Heart left ventricle (tissue), 16 donors: ENCODE measurements around the gene RHO. TPM values are rescaled to one million over a fixed set of nuclear protein-coding genes. Genes with fewer than 3 reads are reported as not detected.
"Not testable (repeated sequence)": the region's sequence is repeated elsewhere in the genome, so short reads cannot be mapped to it uniquely, and the experiment has no call there.

Source experiments
- ATAC-seq, 4 donors: fragments of 200-7000 bp; cut with Tn5 transposase; one replicate each; pipeline ENCODE4 v1.9.1; 2020 to 2022; ENCODE audit warnings: moderate library complexity in 4 of 4, mild to moderate bottlenecking in 3 of 4, moderate number of reproducible peaks in 1 of 4
- DNase-seq, 5 donors: peaks; one replicate each; pipeline ENCODE4 v3.0.0-alpha.2; 2020
- H3K27ac ChIP-seq, 12 donors: fragments of 200-600 bp; sonication (generic) in 4 of 12; one replicate each; pipeline versions ENCODE4 v1.5.0 to v1.8.0; 2016 to 2022; ENCODE audit warnings: mild to moderate bottlenecking in 2 of 12
- H3K27me3 ChIP-seq, 9 donors: fragments of 200-600 bp; sonication (generic) in 2 of 9; one replicate each; pipeline versions ENCODE4 v1.5.1 to v1.8.0; 2016 to 2022; ENCODE audit warnings: mild to moderate bottlenecking in 3 of 9
- H3K36me3 ChIP-seq, 9 donors: fragments of 200-600 bp; sonication (generic) in 2 of 9; one replicate each; pipeline versions ENCODE4 v1.5.0 to v1.8.0; 2018 to 2022; ENCODE audit warnings: mild to moderate bottlenecking in 2 of 9
- H3K4me1 ChIP-seq, 12 donors: fragments of 200-600 bp; sonication (generic) in 4 of 12; one replicate each; pipeline versions ENCODE4 v1.5.0 to v1.8.0; 2016 to 2022; ENCODE audit warnings: mild to moderate bottlenecking in 3 of 12
- H3K4me3 ChIP-seq, 12 donors: fragments of 200-600 bp; sonication (generic) in 4 of 12; one replicate each; pipeline versions ENCODE4 v1.5.0 to v1.8.0; 2017 to 2022; ENCODE audit warnings: mild to moderate bottlenecking in 9 of 12, moderate library complexity in 4 of 12
- H3K9me3 ChIP-seq, 12 donors: fragments of 200-600 bp; sonication (generic) in 4 of 12; one replicate each; pipeline versions ENCODE4 v1.5.0 to v1.8.0; 2016 to 2022; ENCODE audit warnings: mild to moderate bottlenecking in 1 of 12
- POLR2A ChIP-seq, 2 donors: fragments of 450-650 bp; IDR thresholded peaks; one replicate each; pipeline ENCODE4 v1.6.1; 2017; ENCODE audit warnings: antibody characterized with exemption in 2 of 2, mild to moderate bottlenecking in 2 of 2, moderate library complexity in 2 of 2
- WGBS, 4 donors: extraction: QIAGEN DNeasy Blood & Tissue Kit in 2 of 4; methylation state at CpG; one replicate each; pipeline versions ENCODE4 v1.1.5 to v1.1.7; 2013 to 2018; 5-methylcytosine and 5-hydroxymethylcytosine counted together
- intact Hi-C, 10 donors: fragments of 100-400 bp; cut with DNase I; formaldehyde crosslinking; loops; one replicate each; pipeline versions ENCODE4 v1.11.1 to v1.14.2; 2022
- polyA plus RNA-seq, 2 donors: library from polyadenylated mRNA; stranded (reverse); fragments of 200-250 nt; gene quantifications; one replicate each; pipeline ENCODE4 v1.2.3, GENCODE V29; 2013
- total RNA-seq, 9 donors: library from RNA; depleted of rRNA in 2 of 9; stranded (reverse); fragments of >200 nt in 2 of 9; fragmentation: NEBNext Ultra II Directional in 3 of 9; extraction: Animal tissue kit (Norgen Biotek cat#: 25700) in 3 of 9; gene quantifications; one replicate each; pipeline versions ENCODE4 v1.1.0 to v1.2.4, GENCODE V29; 2016 to 2023
- TF ChIP-seq, protein P1 (sequence below), 12 donors: fragments of 200-600 bp; sonication (generic) in 4 of 12; IDR thresholded peaks; one replicate each; pipeline versions ENCODE4 v1.5.0 to v1.8.0; 2018 to 2022; ENCODE audit warnings: antibody characterized with exemption in 12 of 12, mild to moderate bottlenecking in 5 of 12
- donor health status: ischemic (EF 13 %, LVEDD 7.1; RV severe dilation, severe dysfunction).
- donor health status: healthy with polysubstance abuse.
- donor health status: DM: no; HTN: yes; CAD: no.
- donor health status: DM: no; HTN: no; CAD: no.
- donor health status: ischemic (EF 25% LVEDD 6.9; RV normal size, moderate dysfunction).
- donor health status: ischemic (EF 25% LVEDD 5.7; RV mildly dilated, moderate dysfunction).
- donor health status: healthy.
- donor health status: DM: yes; HTN: yes; CAD: no.
- donor health status: ischemic (EF 35%, LVEDD 5.7; RV mildly dilated, moderate dysfunction).
- donor health status: nonischemic (EF 11% LVEDD 7.7; RV severe dilation, severe dysfunction).
- donor health status: DM: yes; HTN: yes; CAD: no.
- donor health status: PGD.
- donor health status: ischemic (EF 29% LVEDD 5.4; RV normal size, mild dysfunction).
- donor health status: nonischemic (EF 23%, LVEDD 6.1; RV moderate dilation, normal function).

Gene RHO
- total and polyA plus RNA-seq, 11 donors: 0.08 TPM; not detected in 10

DNA sequence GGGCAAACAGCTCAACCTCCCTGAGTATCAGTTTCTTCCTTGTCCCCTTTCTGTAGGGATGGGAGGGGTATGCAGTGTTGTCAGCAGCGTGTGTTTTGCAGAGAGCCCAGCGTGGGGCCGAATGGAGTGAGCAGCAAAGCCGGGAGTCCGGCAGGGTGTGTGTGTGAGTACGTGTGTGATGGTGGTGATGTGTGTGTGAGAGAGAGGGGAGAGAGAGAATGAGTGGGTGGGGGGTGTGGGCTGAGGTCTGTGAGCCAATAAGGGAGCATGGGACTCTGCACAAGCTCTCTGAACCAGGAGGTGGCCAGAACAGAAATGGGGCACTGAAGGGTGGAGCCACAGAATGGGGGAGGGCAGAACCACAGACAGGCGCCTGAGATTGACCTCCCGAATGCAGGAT, 44.6 kb upstream of the RHO start:
- no peak for TF ChIP-seq POLR2A (IDR thresholded peaks at IDR 0.05)
- TF ChIP-seq, protein P1, sequence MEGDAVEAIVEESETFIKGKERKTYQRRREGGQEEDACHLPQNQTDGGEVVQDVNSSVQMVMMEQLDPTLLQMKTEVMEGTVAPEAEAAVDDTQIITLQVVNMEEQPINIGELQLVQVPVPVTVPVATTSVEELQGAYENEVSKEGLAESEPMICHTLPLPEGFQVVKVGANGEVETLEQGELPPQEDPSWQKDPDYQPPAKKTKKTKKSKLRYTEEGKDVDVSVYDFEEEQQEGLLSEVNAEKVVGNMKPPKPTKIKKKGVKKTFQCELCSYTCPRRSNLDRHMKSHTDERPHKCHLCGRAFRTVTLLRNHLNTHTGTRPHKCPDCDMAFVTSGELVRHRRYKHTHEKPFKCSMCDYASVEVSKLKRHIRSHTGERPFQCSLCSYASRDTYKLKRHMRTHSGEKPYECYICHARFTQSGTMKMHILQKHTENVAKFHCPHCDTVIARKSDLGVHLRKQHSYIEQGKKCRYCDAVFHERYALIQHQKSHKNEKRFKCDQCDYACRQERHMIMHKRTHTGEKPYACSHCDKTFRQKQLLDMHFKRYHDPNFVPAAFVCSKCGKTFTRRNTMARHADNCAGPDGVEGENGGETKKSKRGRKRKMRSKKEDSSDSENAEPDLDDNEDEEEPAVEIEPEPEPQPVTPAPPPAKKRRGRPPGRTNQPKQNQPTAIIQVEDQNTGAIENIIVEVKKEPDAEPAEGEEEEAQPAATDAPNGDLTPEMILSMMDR (IDR thresholded peaks at IDR 0.05): no peak
- no peak overlapping the region for H3K27ac ChIP-seq
- H3K27me3 ChIP-seq: no peaks in the 10 kb centered on the region
- WGBS, 4 donors: 86 to 93% (median 90%) methylated on average over 8 of the region's 8 CpGs
- intact Hi-C loops: loop anchor here in 4 of 10 donors (5.0 to 10.0 kb wide), 3 partner anchors 42 to 451 kb away; partner anchors contain the start of gene IFT122 (in 1 of the 4)
- H3K9me3 ChIP-seq: no peaks in the 10 kb centered on the region
- DNase-seq (no peak), ATAC-seq (no peak)
- peaks cover 0 to 51% (median 31%) of the 10 kb centered on the region in 12 donors for H3K4me1 ChIP-seq
- peaks cover 0 to 41% (median 17%) of the 10 kb centered on the region in 9 donors for H3K36me3 ChIP-seq
- H3K4me3 ChIP-seq: no peak overlapping the region

DNA sequence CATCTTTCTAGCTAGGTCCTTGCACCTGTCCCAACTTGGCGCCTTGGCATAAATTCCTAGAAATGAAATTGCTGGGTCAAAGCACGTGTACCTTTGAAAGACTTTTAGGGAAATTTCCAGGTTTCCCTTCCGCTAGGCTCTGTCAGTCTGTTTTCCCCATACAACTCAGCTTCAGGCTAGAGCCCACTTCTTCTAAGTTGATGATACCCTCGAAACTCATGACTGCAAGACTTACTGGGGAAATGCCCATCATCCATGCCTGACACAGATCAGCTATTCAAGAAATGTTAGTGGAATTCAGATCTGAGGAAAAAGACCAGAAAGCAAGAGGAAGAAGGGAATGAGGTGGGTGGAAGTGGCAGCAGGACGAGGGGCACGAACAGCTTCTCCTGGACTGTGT, 43.3 kb upstream of the RHO start:
- intact Hi-C loops: loop anchor here in 3 of 10 donors (10.0 kb wide), 2 partner anchors 100 to 450 kb away; no protein-coding TSS in a partner anchor
- H3K4me3 ChIP-seq, DNase-seq, H3K27me3 ChIP-seq, ATAC-seq, H3K9me3 ChIP-seq: not testable (repeated sequence)
- Histone ChIP-seq H3K36me3 (peaks cover 0 to 31% (median 6%) of the 10 kb centered on the region in 9 donors), H3K4me1 (peaks cover 0 to 57% (median 33%) of the 10 kb centered on the region in 12 donors), H3K27ac (peak overlapping the region in 10 of 12 donors; percentile 31 to 87 (median 50))
- WGBS, 4 donors: 90 to 98% (median 94%) methylated on average over 6 of the region's 6 CpGs

DNA sequence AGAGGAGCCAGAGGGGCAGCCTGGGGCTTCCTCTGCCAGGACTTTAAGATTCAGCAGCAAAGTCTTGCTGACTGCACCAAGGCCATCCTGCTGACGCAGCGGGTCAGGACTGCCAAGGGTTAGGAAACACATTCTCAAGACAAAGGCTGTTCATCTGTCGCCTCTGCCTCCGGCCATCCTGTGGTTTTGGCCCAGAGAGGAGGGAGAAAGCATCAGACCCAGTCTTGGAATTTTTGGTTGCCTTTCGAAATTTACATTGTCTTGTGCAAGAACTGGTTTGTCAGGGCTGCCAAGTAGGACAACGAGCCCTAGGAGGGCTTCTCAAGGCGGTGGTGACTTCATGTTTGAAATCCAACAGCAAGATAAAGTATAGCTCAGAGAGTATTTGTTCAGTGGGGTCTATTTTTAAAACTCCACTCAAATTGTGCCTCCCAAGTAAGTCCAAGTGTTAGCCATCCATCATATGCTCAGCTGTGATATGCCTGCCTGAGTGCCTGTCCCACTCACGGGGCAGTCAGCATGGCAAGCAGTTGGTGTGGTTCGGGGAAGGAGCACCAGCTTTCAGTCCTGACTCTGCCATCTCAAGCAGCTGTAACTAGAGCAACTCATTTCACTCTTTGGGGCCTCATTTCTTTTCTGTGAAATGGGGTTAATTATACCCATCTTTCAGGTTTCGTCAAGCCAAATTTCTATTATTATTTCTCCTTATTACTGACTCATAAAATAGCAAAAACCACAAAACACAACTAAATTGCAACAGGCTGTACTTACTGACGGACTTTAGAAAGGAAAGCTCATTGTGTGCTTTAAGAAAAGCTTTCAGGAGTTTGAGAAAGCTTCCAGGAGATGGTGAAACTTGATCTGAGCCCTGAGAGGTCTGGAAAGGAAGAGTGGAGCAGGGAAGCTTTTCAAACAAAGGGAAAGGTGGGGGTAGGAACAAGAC, 42.4 kb upstream of the RHO start:
- Histone ChIP-seq H3K9me3 (no peaks in the 10 kb centered on the region), H3K27ac (peak overlapping the region; percentile 29 to 87 (median 50)), H3K27me3 (no peaks in the 10 kb centered on the region), H3K4me1 (peaks cover 3 to 65% (median 35%) of the 10 kb centered on the region in 12 donors), H3K4me3 (no peak overlapping the region), H3K36me3 (peaks cover 0 to 27% (median 5%) of the 10 kb centered on the region in 9 donors)
- TF ChIP-seq, protein P1 (IDR thresholded peaks at IDR 0.05): no peak
- no peak for TF ChIP-seq POLR2A (IDR thresholded peaks at IDR 0.05)
- ATAC-seq (peak; percentile 24 to 70 (median 38)), DNase-seq (peak; percentile 52 to 89 (median 82))
- 70 to 73% (median 71%) methylated on average over 11 of the region's 11 CpGs for WGBS, 4 donors
- intact Hi-C loops: loop anchor here in 3 of 10 donors (10.0 kb wide), 2 partner anchors 101 to 449 kb away; no protein-coding TSS in a partner anchor

DNA sequence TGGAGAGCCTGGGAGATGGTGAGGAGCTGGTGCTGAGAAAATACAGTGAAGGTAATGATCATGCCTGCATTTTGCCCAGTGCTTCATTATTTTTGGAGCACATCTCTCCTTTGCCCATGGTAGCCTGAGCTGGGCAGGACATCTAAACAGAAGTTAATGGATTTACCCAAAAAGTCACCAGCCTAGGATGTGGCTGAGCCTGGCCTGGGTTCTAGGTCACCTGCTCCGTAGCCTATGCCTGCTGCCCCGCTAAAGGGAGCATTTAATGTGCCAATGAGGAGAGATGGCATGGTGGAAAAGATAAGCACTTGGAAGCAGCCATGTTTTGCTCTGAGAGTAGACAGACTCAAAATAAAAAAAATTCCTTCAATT, 41.8 kb upstream of the RHO start:
- peak overlapping the region in 10 of 12 donors; percentile 8 to 87 (median 50) for H3K27ac ChIP-seq
- no peaks in the 10 kb centered on the region for H3K27me3 ChIP-seq
- no peak for DNase-seq
- 91 to 96% (median 92%) methylated on average over 2 of the region's 2 CpGs for WGBS, 4 donors
- intact Hi-C loops: loop anchor here in 3 of 10 donors (10.0 kb wide), 2 partner anchors 102 to 448 kb away; no protein-coding TSS in a partner anchor
- H3K9me3 ChIP-seq: no peaks in the 10 kb centered on the region
- no peak overlapping the region for H3K4me3 ChIP-seq
- ATAC-seq: no peak
- no peak for TF ChIP-seq POLR2A (IDR thresholded peaks at IDR 0.05)
- TF ChIP-seq, protein P1 (IDR thresholded peaks at IDR 0.05): no peak
- H3K4me1 ChIP-seq: peaks cover 3 to 65% (median 32%) of the 10 kb centered on the region in 12 donors
- peaks cover 0 to 30% (median 5%) of the 10 kb centered on the region in 9 donors for H3K36me3 ChIP-seq
